ENCODE results near the gene GOLGA6L24. TPM values are rescaled to one million over a fixed set of nuclear protein-coding genes. Genes with fewer than 3 reads are reported as not detected.
A peak's percentile ranks its signal among the peaks of the same experiment; 100 is the strongest.
"Not testable (repeated sequence)": the region's sequence is repeated elsewhere in the genome, so short reads cannot be mapped to it uniquely, and the experiment has no call there.

GOLGA6L24 gene, protein sequence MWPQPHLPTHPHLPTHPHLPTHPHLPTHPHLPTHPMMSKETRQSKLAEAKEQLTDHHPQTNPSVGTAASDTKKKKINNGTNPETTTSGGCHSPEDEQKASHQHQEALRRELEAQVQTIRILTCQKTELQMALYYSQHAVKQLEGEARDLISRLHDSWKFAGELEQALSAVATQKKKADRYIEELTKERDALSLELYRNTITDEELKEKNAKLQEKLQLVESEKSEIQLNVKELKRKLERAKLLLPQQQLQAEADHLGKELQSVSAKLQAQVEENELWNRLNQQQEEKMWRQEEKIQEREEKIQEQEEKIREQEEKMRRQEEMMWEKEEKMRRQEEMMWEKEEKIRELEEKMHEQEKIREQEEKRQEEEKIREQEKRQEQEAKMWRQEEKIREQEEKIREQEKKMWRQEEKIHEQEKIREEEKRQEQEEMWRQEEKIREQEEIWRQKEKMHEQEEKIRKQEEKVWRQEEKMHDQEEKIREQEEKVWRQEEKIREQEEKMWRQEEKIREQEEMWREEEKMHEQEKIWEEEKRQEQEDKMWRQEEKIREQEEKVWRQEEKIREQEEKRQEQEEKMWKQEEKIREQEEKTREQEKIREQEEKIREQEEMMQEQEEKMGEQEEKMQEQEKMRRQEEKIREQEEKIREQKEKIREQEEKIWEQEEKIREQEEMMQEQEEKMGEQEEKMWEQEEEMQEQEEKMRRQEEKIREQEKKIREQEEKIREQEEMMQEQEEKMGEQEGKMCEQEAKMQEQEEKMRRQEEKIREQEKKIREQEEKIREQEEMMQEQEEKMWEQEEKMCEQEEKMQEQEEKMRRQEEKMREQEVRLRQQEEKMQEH
- total RNA-seq (not detected), polyA plus RNA-seq (not detected), total RNA-seq (0 reads per million in 6 experiments)

DNA sequence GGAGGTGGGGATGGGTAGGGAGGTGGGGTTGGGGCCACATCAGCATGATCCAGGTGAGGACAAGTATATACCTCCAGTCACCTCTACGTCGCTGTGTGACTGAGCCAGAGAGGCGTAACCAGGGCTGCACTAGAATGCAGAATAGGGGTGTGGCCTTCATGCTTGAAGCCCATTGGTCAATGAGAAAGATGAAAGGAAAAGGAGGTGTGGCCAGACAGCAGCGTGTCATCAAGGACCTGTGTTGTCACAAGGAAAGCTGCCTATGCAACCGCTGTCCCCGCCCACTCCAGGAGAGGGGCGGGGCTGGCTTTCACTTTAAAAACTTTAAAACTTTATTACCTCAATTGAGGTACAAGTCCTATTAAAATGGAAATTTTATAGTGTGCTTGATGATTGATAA is at the start of gene GOLGA6L24:
TSS of gene GOLGA6L24 (minus strand) at position 101 of the 400 bp plus-strand sequence. CDS start at position 40, 61 bp downstream.
- POLR2A ChIA-PET, ATAC-seq, H3K4me3 Mint-ChIP-seq, H3K27me3 Mint-ChIP-seq, H3K4me1 Mint-ChIP-seq, H3K27ac Mint-ChIP-seq, H3K36me3 Mint-ChIP-seq, DNase-seq, H3K9me3 Mint-ChIP-seq: not testable (repeated sequence)

DNA sequence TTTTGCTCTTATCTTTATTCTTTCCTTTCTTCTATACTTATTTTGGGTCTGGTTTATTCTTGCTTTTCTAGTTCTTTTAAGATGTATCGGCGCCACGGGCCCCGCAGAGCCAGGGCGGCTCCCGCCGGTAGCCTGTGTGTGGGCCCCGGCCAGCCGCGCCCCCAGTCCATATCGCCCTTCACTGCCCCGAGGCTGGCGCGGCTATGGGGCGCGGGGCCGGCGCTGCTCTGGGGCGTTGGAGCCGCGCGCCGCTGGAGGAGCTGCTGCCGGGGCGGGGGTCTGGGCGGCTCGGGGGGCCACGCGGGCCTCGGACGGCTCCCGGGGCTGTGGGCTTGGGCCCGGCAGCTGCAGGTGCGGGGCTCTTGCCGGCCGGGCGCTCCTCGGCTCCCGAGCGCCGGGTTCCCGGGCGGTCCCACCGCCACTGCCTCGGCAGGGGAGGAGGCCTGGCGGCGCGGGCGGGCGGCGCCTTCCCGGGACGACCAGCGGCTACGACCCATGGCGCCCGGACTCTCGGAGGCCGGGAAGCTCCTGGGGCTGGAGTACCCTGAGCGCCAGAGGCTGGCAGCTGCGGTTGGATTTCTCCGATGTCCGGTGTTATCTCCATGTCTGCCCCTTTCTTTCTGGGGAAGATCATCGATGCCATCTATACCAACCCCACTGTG is 45.0 kb upstream of the GOLGA6L24 start:
- H3K9me3 Mint-ChIP-seq, POLR2A ChIA-PET, H3K27me3 Mint-ChIP-seq, H3K27ac Mint-ChIP-seq, DNase-seq, H3K4me3 Mint-ChIP-seq, ATAC-seq, H3K36me3 Mint-ChIP-seq, H3K4me1 Mint-ChIP-seq: not testable (repeated sequence)

DNA sequence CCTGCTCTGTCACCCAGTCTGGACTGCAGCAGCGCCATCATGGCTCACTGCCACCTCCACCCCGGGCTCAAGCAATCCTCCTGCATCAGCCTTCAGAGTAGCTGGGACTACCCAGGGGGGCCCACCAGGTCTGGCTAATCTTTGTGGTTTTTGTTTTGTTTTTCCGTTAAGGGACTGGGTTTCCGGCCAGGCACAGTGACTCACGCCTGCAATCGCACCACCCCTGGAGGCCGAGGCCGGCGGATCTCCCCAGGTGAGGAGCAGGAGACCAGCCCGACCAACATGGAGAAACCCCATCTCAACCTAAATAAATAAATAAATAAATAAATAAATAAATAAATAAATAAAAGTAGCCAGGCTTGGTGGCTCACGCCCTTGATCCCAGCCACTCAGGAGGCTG is 38.1 kb upstream of the GOLGA6L24 start:
- ATAC-seq, H3K27ac Mint-ChIP-seq, H3K27me3 Mint-ChIP-seq, H3K36me3 Mint-ChIP-seq, DNase-seq, H3K4me1 Mint-ChIP-seq, H3K9me3 Mint-ChIP-seq, H3K4me3 Mint-ChIP-seq, POLR2A ChIA-PET: not testable (repeated sequence)

DNA sequence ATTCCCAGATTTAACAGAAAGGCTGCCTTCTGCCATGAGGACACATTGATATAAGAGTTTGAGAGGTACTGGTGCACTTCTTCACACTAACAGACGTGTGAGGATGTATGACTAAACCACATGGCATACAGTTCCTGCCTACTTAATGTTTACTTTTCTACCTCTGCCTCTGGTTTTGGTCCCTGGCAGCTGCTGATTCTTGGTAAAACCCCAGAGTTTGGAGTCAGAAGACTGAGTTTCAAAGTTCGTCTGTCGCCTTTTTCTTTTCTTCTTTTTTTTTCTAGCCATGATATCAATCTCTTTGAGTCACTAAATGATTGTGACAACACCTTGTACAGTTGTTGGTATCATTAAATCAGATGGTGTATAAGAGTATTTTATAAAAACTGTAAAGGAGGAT is 22.2 kb upstream of the GOLGA6L24 start:
- H3K27ac Mint-ChIP-seq, H3K4me1 Mint-ChIP-seq, H3K27me3 Mint-ChIP-seq, H3K9me3 Mint-ChIP-seq, ATAC-seq, POLR2A ChIA-PET, H3K4me3 Mint-ChIP-seq, H3K36me3 Mint-ChIP-seq, DNase-seq: not testable (repeated sequence)

DNA sequence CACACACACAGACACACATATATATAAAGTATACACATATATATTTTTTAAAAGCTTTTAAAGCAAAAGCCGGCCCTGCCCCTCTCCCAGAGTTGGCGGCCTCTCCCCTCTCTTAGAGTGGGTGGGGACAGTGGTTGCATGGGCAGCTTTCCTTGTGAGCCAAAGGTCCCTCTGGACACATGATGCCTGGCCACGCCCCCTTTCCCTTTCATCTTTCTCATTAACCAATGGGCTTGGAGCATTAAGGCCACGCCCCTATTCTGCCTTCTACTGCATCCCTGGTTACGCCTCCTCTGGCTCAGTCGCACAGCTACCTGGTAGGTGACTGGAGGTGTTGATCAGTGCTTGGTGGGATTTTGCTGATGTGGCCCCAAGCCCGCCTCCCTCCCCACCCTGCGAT is 20.5 kb upstream of the GOLGA6L24 start, which contains the start of gene GOLGA8F:
TSS of gene GOLGA8F (plus strand) at position 301 of the 400 bp plus-strand sequence. CDS start at position 399, 98 bp downstream.
- H3K36me3 Mint-ChIP-seq, H3K4me3 Mint-ChIP-seq, H3K4me1 Mint-ChIP-seq, H3K9me3 Mint-ChIP-seq, DNase-seq, H3K27ac Mint-ChIP-seq, POLR2A ChIA-PET, H3K27me3 Mint-ChIP-seq, ATAC-seq: not testable (repeated sequence)

DNA sequence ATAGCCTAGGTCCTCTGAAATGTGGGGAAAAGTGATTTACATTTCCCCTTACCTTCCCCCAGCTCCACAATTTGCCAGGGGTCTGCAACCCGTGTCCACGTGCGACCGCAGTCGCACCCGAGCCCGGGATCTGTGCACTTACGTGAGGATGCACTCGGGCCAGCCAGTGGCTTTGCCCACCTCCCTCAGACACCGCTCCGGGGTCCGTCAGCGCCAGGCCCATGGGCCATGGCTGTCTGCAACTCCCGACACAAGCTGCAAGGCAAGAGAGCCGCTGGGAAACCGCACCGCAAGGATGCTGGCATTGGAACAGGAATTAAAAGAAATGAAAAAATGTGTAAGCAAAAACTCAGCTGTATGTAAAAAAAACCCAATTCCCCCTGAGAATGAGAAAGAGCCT is 7.6 kb upstream of the GOLGA6L24 start:
- POLR2A ChIA-PET, DNase-seq, ATAC-seq, H3K4me3 Mint-ChIP-seq, H3K27me3 Mint-ChIP-seq, H3K9me3 Mint-ChIP-seq, H3K36me3 Mint-ChIP-seq, H3K27ac Mint-ChIP-seq, H3K4me1 Mint-ChIP-seq: not testable (repeated sequence)

DNA sequence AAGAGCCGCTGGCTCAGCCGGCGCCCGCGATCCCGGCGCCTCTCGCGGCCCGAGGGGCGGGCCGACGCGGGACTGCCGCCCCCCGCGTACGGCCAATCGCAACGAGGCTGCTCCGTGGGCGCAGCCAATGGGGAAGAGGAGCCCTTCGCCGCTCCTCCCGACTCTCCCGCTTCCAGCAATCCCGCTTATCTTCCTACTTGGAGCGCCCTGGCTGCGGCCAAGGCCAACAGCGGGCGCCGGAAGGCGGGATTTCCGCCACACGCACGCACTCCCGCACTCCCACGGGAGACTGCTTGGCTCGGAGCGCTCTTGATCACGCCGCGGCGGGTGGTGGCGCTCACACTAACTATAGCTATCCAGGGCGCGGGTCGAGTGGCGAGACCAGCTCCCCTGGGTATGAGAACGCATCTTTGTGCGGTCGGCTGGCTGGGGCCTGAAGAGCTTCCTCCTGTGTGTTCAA is 35.7 kb downstream of the GOLGA6L24 start, which contains the start of gene HERC2:
TSS of gene HERC2 (minus strand) at position 51 of the 460 bp plus-strand sequence. CDS start 746 bp downstream, outside the sequence.
- H3K27ac Mint-ChIP-seq, result peak within 1 kb of the TSS; percentile 36 to 98 (median 94)
- peaks cover 4 to 11% (median 8%) of the 10 kb centered on the region in 4 donors for H3K4me1 Mint-ChIP-seq

DNA sequence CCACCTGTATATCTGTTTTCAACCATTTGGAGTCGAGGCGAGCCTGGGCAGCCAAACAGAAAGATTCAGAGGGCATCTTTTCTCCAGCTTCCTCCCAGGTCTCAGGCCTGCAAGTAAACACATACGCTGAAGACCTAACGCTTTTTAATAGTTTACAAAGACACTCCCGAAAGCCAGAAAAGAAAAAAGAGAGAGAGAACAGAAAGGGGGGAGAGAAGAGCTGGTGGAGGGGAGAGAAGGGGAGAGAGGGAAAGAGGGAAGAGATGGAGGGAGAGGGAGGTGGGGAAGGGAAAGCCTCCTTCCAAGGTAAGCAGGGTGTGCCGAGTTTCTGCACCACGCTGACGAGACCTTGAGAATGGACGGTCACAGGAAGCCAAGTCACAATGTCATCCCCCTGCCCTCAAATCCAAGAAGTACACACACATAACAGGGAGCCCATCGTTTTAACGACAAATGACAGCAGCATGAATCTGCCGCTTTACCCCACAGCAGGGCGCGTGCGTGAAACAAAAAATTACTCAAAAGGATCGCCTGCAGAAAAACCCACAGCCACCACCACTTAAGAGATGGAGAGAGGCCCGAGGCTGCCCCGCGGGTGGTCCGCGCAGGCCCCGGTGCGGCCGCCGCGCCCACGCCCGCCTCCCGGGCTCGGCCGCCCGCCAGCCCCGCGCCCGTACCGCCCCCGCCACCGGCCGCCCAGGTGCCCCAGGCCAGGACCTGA is 36.4 kb downstream of the GOLGA6L24 start:
- peaks cover 0 to 19% (median 8%) of the 10 kb centered on the region in 3 donors for H3K36me3 Mint-ChIP-seq
- POLR2A ChIA-PET, H3K27me3 Mint-ChIP-seq, H3K9me3 Mint-ChIP-seq, ATAC-seq: not testable (repeated sequence)
- DNase-seq, result peak in 5 of 10 donors; percentile 9 to 31 (median 13)
- H3K4me3 Mint-ChIP-seq, result peak overlapping the region; percentile 91 to 100 (median 99)
- peaks cover 4 to 11% (median 8%) of the 10 kb centered on the region in 4 donors for H3K4me1 Mint-ChIP-seq
- H3K27ac Mint-ChIP-seq, result peak overlapping the region; percentile 36 to 98 (median 94)

More for the DNA sequence above, 35.7 kb downstream of the GOLGA6L24 start, which contains the start of gene HERC2:
- ATAC-seq, POLR2A ChIA-PET, H3K27me3 Mint-ChIP-seq, DNase-seq, H3K9me3 Mint-ChIP-seq: not testable (repeated sequence)
- Mint-ChIP-seq H3K4me3 (peak within 1 kb of the TSS; percentile 91 to 100 (median 99)), H3K36me3 (peaks cover 0 to 13% (median 3%) of the 10 kb centered on the region in 3 donors)

DNA sequence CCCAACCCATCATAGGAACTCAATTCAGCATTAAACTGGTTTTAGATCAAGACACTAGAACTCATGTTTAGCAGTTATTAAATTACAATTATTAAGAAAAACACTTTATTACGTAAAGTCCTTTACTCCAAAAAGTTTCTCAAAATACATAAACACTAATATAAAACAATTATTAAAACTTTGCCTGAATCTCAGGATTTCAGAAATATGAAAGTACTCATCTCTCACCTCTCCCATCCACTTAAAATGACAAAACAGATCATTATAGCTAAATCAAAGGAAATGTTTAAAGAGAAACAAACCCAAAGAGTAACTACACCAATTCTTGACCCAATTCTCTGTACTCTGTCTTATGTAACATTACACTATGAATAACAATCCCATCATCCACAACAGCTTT is 38.2 kb downstream of the GOLGA6L24 start:
- H3K9me3 Mint-ChIP-seq, ATAC-seq, H3K27me3 Mint-ChIP-seq, H3K27ac Mint-ChIP-seq, DNase-seq: not testable (repeated sequence)
- POLR2A ChIA-PET, result interaction anchor here (0.6 kb wide), 1 partner anchor 777 kb away, joined by 3 read pairs; no protein-coding TSS in a partner anchor
- H3K4me3 Mint-ChIP-seq, result peak overlapping the region in 2 of 10 donors; percentile 15 to 16
- peaks cover 0 to 30% (median 18%) of the 10 kb centered on the region in 3 donors for H3K36me3 Mint-ChIP-seq
- peaks cover 4 to 11% (median 8%) of the 10 kb centered on the region in 4 donors for H3K4me1 Mint-ChIP-seq

DNA sequence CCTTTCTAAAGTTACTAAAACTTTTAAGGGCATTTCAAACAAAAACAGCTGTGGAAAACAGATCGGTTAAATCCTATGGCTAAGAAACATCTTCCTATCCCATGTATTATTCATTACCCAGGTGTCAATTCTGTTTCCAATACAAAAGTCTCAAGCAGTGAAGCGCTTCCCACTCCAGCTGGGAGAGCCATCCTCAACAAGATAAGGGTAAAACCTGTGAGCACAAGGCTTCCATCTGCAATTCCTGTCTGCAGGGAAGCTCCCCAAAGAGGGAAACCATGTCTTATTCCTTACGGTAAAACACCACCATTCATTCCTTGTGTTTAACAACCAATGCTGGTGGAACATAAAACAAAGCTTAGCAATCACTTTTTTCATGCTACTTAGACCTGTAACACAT is 39.1 kb downstream of the GOLGA6L24 start:
- H3K27ac Mint-ChIP-seq, H3K27me3 Mint-ChIP-seq, H3K4me3 Mint-ChIP-seq, DNase-seq, POLR2A ChIA-PET, ATAC-seq, H3K9me3 Mint-ChIP-seq: not testable (repeated sequence)
- peaks cover 0 to 35% (median 23%) of the 10 kb centered on the region in 3 donors for H3K36me3 Mint-ChIP-seq
- peaks cover 4 to 15% (median 10%) of the 10 kb centered on the region in 4 donors for H3K4me1 Mint-ChIP-seq

DNA sequence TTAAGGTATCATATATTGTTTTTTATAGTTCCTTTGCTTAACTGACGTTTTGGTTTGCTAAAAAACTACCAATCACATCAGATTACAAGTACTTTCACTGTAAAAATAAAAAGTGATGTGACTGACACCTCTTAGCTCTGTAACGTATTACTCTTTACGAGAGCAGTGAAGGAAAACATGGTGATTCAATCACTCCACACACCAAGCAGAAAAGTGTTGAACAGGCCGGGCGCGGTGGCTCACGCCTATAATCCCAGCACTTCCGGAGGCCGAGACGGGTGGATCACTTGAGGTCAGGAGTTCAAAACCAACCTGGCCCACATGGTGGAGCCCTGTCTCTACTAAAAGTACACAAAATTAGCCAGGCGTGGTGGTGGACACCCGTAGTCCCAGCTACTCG is 39.8 kb downstream of the GOLGA6L24 start:
- Mint-ChIP-seq H3K36me3 (peaks cover 0 to 38% (median 27%) of the 10 kb centered on the region in 3 donors), H3K4me1 (peaks cover 4 to 15% (median 10%) of the 10 kb centered on the region in 4 donors)
- H3K27ac Mint-ChIP-seq, H3K27me3 Mint-ChIP-seq, H3K9me3 Mint-ChIP-seq, POLR2A ChIA-PET, ATAC-seq, DNase-seq, H3K4me3 Mint-ChIP-seq: not testable (repeated sequence)

DNA sequence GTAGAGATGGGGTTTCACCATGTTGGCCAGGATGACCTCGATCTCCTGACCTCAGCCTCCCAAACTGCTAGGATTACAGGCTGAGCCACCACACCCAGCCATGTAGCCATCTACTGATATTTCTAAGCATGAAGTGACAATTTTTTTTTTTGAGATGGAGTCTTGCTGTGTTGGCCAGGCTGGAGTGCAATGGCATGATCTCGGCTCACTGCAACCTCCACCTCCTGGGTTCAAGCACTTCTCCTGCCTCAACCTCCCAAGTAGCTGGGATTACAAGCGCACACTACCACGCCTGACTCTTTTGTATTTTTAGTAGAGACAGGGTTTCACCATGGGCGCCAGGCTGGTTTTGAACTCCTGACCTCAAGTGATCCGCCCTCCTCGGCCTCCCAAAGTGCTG is 40.9 kb downstream of the GOLGA6L24 start:
- H3K9me3 Mint-ChIP-seq, H3K27me3 Mint-ChIP-seq, ATAC-seq, DNase-seq, POLR2A ChIA-PET, H3K27ac Mint-ChIP-seq, H3K4me3 Mint-ChIP-seq: not testable (repeated sequence)
- Mint-ChIP-seq H3K36me3 (peaks cover 0 to 38% (median 27%) of the 10 kb centered on the region in 3 donors), H3K4me1 (peaks cover 4 to 15% (median 10%) of the 10 kb centered on the region in 4 donors)

All from naive thymus-derived CD8-positive, alpha-beta T cell (primary cell).